A172 (cell line): ENCODE data around the gene PDZK1. TPM values are rescaled to one million over a fixed set of nuclear protein-coding genes. Genes with fewer than 3 reads are reported as not detected.
"Not testable (repeated sequence)": the region's sequence is repeated elsewhere in the genome, so short reads cannot be mapped to it uniquely, and the experiment has no call there.

ENCODE experiments used
- DNase-seq: peaks from one replicate; pipeline ENCODE4 v3.0.0-alpha.2; 2015; ENCODE audit warnings: low spot score
- total RNA-seq: library from RNA; depleted of rRNA; stranded (reverse); fragments of >200 nt; shearing (Covaris generic); gene quantifications from 2 replicates; pipeline ENCODE4 v1.2.3, GENCODE V29; 2014

PDZK1 gene
- total RNA-seq, 1 experiment from 2014 or later: 2.2 TPM

DNA sequence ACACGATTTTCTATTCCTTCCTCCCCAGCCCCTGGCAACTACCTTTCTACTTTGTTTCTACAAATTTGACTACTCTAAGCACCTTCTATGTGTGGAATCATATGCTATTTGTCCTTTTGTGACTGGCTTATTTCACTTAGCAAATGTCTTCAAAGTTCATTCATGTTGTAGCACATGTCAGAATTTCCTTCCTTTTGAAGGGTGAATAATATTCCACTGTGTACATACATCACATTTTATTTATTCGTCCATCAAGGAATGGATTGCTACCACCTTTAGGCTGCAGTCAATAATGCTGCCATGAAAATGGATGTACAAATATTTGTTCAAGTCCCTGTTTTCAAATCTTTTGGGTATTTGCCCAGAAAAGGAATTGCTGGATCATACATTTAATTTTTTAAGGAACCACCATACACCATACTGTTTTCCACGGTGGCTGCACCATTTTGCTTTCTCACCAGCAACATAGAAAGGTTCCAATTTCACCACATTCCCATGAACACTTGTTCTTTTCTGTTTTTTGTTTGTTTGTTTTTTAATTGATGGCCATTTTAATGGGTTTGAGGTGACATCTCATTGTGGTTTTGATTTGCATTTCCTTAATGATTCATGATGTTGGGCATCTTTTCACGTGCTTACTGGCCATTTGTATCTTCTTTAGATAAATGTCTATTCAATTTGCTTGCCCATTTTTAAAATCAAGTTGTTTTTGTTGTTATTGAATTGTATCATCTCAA is 3.3 kb upstream of the PDZK1 start:
- no peak for DNase-seq

DNA sequence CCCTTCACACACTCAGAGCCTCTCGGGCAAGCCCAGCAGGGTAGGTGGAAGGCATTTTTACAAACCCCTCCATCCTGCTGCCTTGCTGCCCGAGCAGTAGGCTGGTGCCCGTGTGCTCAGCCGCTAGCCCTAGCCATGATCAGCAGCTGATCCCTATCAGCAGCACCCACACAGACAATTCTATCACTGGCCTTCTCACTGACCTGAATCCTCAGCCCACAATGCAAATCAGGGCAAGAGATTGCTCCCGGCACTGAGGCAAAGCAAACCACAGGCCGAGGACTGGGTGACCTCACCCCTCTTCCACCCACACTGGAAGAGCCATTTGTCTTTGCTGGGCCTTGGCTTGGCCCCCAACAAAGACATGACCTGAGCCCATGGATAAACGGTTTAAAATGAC is 895 bp upstream of the PDZK1 start:
- DNase-seq: no peak

DNA sequence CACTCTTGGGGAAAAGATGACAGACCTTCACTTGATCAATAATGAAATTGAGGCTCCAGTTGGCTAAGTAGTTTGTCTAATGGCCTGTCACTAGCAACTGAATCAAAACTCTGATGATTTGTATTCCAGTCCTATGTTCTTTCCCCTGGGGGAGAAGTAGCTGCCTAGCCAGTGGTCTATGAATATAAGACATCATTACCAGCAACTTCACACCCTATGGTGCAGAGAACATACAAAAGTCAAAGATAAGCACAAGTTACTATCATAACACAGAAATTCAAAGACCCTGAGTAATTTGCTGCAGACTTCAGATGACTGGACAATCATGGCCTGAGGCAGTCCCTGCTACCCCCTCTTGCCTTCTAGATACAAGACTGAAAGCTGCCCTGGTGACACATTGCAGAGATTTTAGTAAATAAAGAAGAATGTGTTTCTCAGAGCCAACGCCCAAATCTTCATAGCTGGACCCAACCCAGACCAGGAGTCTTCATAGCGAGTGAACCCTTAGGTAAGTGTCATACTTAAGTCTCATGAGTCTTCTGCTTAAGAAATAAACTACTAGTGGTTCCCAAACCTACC is 993 bp downstream of the PDZK1 start:
- DNase-seq: peak; percentile 88

DNA sequence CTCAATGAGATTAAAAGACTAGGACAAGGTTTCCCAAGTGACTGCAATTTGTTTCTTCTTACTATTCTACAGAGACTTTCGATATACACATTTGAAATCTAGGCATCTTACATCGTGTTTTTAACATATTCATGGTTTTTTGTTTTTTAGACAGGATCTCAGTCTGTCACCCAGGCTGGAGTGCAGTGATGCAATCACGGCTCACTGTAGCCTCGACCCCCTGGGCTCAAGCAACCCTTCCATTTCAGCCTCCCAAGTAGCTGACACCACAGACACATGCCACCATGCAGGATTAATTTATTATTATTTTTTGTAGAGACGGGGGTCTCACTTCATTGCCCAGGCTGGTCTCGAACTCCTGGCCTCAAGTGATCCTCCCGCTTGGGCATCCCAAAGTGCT is 1.5 kb downstream of the PDZK1 start:
- no peak for DNase-seq

DNA sequence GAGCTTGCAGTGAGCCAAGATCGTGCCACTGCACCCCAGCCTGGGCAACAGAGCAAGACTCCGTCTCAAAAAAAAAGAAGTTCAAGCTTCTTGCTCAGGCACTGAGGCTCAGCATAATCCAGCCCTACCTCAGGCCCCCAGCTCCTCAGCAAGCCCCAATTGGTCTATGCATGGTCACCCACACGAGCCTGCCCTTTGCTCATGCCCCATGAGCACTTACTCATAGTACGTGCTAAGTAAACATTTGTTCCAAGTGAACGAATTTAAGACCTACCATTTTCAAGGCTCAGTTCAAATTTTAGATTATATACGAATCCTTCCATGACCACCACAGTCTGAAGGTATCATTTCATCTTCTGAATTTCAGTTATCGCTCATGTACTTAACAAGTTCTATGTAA is 4.3 kb downstream of the PDZK1 start:
- DNase-seq: no peak

DNA sequence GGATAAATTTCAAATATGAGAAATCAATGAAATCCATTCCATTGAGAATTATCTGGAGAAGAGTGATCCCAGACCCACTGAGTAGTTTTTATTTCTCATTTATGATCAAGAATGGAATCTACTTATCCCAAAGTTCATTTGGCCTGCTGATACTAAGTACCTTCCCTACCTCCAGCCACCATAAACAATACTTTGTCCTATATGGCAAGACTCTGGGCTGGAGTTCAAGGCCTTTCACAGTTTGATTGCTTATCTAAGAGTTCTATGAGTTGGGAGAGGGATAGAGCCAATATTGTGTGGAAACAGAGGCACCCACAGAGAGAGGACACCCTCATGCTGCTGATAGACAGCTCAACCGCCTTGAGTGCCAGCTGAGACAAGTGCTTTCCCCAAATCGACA is 5.1 kb downstream of the PDZK1 start:
- no peak for DNase-seq

DNA sequence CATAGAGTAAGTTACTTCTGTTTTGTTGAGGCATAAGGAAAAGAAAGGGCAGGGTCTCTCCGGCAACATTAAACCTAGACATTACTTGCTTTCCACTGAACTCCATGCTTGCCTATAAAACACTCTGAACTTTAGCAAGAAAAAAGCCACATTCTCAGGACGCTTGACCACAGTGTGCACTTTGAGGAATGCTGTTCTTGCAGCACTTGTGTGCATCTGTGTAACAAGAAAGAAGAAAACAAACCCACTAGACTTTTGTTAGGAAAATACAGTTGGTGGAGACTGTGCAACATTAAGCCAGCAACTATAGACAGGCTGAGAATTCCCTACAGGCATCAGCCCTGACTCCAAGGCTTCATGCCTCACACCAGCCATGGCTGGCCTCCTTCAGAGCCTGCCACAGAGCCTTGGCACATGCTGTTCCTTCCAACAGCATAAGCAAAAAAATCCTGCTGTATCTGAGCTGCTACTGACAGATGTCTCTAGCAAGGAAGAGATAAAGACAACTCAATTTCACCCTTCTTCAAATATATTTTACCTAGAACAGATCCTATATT is 5.8 kb downstream of the PDZK1 start:
- DNase-seq: no peak

DNA sequence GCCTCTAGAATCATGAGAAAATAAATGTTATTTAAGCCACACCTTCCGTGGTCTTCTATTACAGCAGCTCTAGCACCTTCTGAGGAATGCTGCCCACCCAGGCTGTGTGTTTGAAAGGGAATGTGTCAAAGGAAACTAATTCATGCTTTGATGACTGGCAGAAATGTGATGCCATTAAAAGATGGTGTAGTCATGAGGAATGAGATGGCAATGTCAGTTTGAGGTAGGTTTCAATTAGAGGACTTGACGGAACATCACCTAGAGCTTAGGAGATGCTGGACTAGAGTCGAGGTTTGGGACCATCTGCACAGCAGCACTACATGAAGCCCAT is 10.6 kb downstream of the PDZK1 start:
- DNase-seq: no peak

DNA sequence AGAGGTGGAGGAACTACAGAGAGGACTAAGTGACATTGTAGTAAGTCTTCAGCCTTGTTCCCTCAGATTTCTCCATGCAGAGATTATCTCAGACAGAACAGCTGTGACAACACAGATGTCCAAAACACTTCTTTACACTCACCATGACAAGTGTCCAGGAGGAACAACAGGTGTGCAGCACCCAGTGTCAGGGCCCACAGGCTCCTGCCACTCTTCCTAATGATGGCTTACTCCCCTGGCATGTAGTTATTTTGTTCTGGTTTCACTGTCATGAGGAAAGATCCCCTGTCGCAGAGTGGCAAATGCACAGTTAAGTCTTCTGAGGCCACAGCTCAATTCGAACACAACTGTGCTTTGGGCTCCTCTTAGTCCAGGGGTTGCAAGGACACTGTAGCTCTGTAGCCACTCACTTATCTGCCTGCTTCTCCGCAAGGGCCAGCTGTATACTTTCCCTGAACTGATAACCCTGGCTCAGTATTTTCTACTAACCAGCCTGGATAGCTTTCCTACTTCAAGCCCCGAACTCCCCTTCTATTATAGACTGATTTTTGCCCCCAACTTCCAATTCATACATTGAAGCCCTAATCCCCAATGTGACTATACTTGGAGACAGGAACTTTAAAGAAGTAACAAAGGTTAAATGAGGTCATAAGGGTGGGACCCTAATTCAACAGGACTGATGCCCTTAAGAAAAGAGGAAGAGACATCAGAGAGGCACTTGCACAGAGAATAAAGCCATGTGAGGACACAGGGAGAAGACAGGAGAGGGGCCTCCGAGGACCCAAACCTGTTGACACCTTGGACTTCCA is 11.1 kb downstream of the PDZK1 start:
- DNase-seq: no peak

DNA sequence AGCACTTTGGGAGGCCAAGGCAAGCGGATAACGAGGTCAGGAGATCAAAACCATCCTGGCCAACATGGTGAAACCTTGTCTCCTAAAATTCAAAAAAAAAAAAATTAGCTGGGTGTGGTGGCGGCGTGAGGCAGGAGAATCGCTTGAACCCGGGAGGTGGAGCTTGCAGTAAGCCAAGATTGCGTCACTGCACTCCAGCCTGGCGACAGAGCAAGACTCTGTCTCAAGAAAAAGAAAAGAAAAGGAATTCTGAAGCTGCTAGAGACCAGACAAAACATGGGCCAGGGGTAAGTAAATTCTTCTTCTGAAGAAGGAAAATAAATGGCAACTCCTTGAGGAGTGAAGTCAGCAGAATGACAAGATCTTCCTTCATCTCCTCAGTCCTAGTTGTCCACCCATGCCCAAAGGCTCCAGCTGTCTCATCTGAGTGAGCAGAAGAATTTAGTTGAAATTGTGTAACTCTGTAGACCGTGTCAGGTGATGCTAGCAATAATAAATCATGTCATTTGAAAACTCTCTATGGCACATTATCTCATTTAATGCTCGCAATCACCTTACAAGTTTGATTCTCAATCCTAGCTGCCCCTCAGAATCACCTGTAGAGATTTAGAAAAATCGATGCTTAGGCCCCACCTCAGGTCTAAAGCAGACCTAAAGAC is 14.3 kb downstream of the PDZK1 start:
- no peak for DNase-seq

DNA sequence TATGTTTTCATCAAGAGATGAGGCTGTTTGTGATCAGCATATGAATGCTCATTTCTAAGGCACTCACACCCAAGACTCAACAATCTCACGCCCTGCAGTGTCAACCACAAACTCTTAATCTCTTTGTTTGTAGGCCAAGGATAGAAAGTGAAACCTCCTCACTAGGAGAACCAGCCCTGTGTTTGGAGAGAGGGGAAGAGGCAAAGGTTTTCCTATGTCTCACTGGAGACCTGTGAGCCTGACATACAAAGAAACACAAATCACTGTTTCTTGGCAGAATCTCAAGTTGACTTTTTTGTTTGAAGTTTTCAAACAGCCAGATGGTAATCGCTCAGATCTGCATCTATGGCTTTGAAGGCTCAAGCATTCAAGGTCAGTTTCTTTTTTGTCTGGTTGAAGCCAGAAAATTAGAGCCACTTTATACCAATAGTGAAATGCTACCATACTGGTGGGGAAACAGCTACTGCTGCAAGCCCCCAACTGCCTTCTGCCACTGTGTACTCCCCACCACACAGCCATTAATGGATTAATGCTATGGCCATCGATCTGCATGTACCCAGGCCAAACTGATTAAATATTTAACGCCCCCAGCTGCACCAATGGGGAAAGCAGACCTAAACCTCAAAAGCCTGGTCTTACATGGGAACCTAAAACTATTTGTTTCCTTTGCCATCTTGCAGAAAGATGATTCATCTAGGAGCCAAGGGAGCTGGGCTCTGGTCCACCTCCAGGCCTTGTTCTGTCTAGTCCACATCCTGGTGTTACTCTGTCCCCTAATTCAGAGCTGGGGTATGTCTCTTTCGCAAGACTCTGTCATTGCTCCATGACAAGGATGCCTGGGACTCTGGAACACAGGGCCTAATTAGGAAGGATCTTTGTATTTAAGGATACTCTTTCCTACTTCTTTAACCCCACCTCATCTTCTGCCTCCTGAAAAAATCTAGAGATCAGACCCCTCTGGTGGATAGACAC is 16.3 kb downstream of the PDZK1 start:
- DNase-seq: peak; percentile 75

DNA sequence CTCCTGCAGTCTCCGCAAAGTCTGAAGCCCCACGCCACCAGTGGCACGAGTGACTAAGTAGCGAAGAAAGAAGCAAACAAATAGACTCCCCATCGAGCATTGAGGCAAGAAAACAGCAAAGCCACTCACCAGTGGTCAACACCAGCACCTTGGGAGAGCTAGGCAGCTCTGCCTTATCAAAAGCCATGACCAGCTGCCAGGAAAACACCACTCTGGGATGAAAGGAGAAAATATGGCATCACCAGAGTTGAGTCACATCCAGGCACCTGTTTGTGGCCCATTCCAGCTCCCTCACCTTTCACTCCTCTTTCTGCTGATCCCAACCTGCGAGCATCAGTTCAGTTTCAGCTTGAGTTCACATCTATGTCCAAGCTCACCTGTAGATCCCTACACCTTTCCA is 17.2 kb downstream of the PDZK1 start:
- peak; percentile 48 for DNase-seq

DNA sequence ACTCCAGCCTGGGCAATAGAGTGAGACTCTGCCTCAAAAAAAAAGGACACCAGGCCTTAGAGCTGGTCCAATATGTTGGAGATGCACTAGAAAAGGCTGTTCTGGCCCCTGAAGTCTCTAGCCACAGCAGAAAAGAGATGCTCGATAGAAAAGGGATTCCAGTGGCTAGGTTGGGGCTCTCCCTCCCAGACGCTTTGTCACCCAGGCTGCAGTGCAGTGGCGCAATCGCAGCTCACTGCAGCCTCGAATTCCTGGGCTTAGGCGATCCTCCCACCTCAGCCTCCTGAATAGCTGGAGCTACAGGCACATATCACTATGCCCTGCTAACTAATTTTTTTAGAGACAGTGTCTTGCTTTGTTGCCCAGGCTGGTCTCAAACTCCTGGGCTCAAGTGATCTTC is 18.2 kb downstream of the PDZK1 start:
- DNase-seq: no peak

DNA sequence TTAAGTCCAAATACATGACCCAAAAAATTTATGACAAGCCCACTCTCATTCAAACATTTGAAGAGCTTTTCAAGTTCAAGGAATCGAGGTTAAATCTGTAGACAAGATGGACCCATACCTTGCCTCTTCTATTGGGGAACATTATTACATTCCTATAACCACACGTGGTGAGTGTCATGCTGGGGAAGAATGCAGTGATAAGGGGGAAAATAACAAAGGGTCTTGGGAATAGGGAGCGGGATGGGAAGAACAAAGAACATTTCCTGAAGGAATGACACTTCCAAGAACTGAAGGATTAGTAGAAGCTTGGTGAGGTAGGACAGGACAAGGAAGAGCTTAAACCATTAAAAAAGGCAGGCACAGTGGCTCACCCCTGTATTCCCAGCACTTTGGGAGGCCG is 18.8 kb downstream of the PDZK1 start:
- DNase-seq: no peak

DNA sequence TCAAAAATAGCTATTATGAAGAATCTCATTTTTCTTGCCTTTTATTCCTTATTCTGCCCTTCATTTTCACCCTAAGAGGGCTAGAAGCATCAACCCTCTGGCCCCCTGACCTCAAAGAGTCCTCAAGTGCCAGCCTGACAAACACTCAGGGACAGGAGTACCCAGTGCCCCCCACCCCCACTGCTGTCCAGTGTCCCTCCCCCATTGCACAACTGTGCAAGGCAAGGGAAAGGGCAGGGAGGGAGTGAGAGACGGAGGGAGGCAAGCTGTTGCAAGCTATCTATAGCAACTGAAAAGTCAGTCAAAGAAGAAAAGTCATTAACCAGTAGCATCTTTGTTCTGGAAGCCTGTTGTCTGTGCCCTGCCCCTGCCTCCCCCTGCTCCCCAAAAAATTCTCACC is 21.1 kb downstream of the PDZK1 start:
- DNase-seq: not testable (repeated sequence)

DNA sequence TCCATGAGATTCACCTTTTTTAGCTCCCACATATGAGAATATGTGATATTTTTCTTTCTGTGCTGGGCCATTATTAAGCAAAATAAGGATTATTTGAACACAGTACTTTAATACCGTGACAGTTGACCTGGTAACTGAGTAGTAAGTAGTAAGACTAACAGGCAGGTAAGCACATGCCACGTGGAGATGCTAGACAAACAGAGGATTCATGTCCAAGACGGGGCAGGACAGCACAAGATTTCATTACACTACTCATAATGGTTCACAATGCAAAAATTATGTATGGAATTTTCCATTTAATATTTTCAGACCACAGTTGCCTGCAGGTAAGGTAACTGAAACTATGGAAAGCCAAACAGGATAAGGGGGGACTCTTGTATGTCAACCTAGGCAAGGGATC is 22.3 kb downstream of the PDZK1 start:
- DNase-seq: not testable (repeated sequence)

DNA sequence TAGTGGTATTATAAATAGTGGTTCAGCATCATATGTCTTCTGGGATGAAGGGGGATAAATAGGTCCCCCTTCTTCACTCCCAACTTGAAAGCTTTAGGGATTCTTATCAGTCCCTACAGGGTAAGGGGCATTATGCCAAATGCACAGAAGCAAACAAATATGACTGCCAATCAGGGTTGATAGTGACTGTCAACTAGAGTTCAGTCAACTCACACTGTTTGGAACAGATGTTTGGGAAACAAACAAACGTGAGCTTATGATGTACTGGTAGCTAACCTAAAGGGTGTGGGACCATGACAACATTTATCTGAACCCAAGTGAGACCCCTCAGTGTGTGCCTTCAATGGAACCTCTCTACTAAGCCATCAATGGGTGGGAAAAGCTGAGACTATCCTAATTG is 34.0 kb downstream of the PDZK1 start:
- DNase-seq: not testable (repeated sequence)

DNA sequence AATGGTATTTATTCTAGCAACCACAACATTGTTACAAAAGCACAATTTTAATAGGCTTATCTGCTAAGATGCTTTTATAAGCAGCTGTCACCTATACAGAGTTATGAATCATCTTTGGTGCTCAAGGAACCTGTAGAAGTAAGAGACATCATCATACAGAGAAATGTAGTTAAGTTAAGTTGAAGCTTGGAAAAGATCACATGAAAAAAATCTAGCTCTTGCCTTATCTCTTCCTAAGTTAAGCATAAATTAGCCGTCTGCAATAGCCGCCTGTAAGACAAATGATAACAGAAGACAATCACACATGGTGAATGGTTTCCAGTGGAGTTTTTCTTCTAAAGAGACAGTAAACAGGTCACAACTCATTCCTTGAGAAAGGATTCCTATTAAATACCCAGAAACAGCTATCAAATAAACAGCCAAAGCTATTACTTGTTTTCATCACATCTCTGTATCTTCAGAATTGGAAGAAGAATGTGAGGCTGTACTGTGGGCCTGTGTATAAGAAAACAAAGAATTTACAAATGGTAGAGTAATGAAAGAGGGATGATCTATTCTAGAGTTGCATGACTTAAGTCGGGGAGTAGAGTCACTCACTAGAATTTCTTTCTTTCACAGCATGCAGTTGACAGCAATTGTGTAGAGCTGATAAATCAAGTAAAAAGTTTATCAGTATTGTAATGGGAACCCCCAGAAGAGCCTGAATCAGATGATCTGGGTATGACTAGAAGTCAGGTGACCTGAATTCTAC is 36.0 kb downstream of the PDZK1 start:
- DNase-seq: not testable (repeated sequence)

DNA sequence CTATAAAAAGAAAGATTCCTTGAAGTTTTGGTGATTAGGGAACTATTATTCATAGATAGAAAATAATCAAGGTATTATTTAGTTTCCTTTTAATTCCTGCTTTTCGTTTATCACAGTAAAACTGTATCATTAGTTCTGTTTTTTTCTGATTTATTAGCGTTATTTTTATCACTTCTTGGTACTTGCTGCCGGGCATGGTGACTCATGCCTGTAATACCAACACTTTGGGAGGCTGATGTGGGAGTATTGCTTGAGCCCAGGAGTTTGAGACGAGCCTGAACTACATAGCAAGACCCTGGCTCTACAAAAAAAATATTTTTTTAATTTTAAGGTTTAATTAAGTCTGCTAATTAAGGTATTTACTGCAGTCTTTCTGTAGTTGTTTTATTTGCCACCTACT is 42.2 kb downstream of the PDZK1 start:
- DNase-seq: not testable (repeated sequence)

DNA sequence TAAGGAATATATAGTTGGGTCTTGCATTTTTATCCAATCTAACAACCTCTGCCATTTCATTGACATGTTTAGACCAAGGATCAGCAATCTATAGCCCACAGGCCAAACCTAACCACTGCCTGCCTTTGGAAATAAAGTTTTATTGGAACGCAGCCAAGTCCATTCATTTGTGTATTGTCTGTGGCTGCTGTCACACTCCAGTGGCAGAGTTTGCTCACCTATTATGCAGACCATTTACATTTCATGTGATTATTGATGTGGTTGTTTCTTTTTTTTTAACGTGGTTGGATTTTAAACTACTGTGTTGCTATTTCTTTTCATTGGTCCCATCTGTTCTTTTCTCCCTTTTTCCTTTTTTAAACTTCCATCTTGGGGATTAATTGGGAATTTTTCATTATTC is 44.7 kb downstream of the PDZK1 start:
- DNase-seq: not testable (repeated sequence)
